ENCODE measurements around the gene CST9L.
"Not testable (repeated sequence)": the region's sequence is repeated elsewhere in the genome, so short reads cannot be mapped to it uniquely, and the experiment has no call there.

Gene CST9L

GRCh38 chr20:23585808-23586734 lies 17.8 kb upstream of the CST9L start:
- DNase-seq = no peak

GRCh38 chr20:23585449-23585807 lies 17.1 kb upstream of the CST9L start:
- DNase-seq = no peak

GRCh38 chr20:23584434-23585199 lies 16.3 kb upstream of the CST9L start:
- DNase-seq = no peak

- DNase-seq = no peak
Observed at GRCh38 chr20:23583526-23583925, 15.2 kb upstream of the CST9L start.

GRCh38 chr20:23582293-23582692 lies 14.0 kb upstream of the CST9L start:
- DNase-seq = no peak

GRCh38 chr20:23581833-23582232 lies 13.5 kb upstream of the CST9L start:
- not testable (repeated sequence) for DNase-seq

GRCh38 chr20:23574977-23575376 lies 6.7 kb upstream of the CST9L start:
- no peak for DNase-seq

- DNase-seq = no peak
Observed at GRCh38 chr20:23570178-23570760, 2.0 kb upstream of the CST9L start.

- DNase-seq = no peak
Observed at GRCh38 chr20:23569570-23569969, 1.3 kb upstream of the CST9L start.

GRCh38 chr20:23568971-23569330 lies 667 bp upstream of the CST9L start:
- DNase-seq = no peak

- DNase-seq = no peak
Observed at GRCh38 chr20:23566199-23566932, 1.9 kb downstream of the CST9L start.

GRCh38 chr20:23565503-23566045 lies 2.7 kb downstream of the CST9L start:
- no peak for DNase-seq

- DNase-seq = no peak
Observed at GRCh38 chr20:23564927-23565326, 3.4 kb downstream of the CST9L start.

GRCh38 chr20:23562721-23563342 lies 5.5 kb downstream of the CST9L start:
- no peak for DNase-seq

- no peak for DNase-seq
Observed at GRCh38 chr20:23554401-23554800, 13.9 kb downstream of the CST9L start.

GRCh38 chr20:23551786-23552185 lies 16.5 kb downstream of the CST9L start:
- no peak for DNase-seq

- DNase-seq = no peak
Observed at GRCh38 chr20:23551383-23551782, 16.9 kb downstream of the CST9L start.

GRCh38 chr20:23550227-23550626 lies 18.1 kb downstream of the CST9L start:
- no peak for DNase-seq

- DNase-seq = no peak
Observed at GRCh38 chr20:23548408-23548807, 19.9 kb downstream of the CST9L start.

- no peak for DNase-seq
Observed at GRCh38 chr20:23547613-23548012, 20.7 kb downstream of the CST9L start.

- no peak for DNase-seq
Observed at GRCh38 chr20:23546435-23547144, 21.7 kb downstream of the CST9L start.

GRCh38 chr20:23544133-23544532 lies 24.2 kb downstream of the CST9L start:
- no peak for DNase-seq
